ENCODE results near the gene THAP7.
A peak's percentile ranks its signal among the peaks of the same experiment; 100 is the strongest.

Gene THAP7

GRCh38 chr22:20994128-20994901 is 7.6 kb downstream of the THAP7 start:
- DNase-seq, result no peak

GRCh38 chr22:20993304-20994127 is 8.4 kb downstream of the THAP7 start:
- DNase-seq, result no peak

- DNase-seq, result no peak
These were observed 9.2 kb downstream of the THAP7 start for GRCh38 chr22:20992456-20993303.

- no peak for DNase-seq
These were observed 9.9 kb downstream of the THAP7 start for GRCh38 chr22:20992056-20992442.

- DNase-seq, result no peak
These were observed 10.5 kb downstream of the THAP7 start for GRCh38 chr22:20991252-20992055.

- no peak for DNase-seq
These were observed 11.4 kb downstream of the THAP7 start for GRCh38 chr22:20990184-20991180.

GRCh38 chr22:20989323-20990138 is 12.4 kb downstream of the THAP7 start:
- no peak for DNase-seq

GRCh38 chr22:20988573-20989322 is 13.2 kb downstream of the THAP7 start:
- no peak for DNase-seq

- no peak for DNase-seq
These were observed 14.5 kb downstream of the THAP7 start for GRCh38 chr22:20987375-20987774.

- DNase-seq, result no peak
These were observed 15.6 kb downstream of the THAP7 start for GRCh38 chr22:20986365-20986764.

- no peak for DNase-seq
These were observed 16.2 kb downstream of the THAP7 start for GRCh38 chr22:20985720-20986119.

- no peak for DNase-seq
These were observed 18.7 kb downstream of the THAP7 start for GRCh38 chr22:20983081-20983771.

GRCh38 chr22:20982563-20982882 is 19.4 kb downstream of the THAP7 start:
- DNase-seq, result no peak

- DNase-seq, result peak; percentile 98
These were observed 19.9 kb downstream of the THAP7 start, which contains the start of gene LZTR1 for GRCh38 chr22:20981787-20982562. Gene LZTR1 (plus strand): TSS chr22:20982297. CDS start chr22:20982372, 75 bp downstream.

- no peak for DNase-seq
These were observed 20.8 kb downstream of the THAP7 start for GRCh38 chr22:20980938-20981722.

- no peak for DNase-seq
These were observed 21.4 kb downstream of the THAP7 start for GRCh38 chr22:20980523-20980922.

Measured in right kidney (tissue), 1 donor.